Keratinocyte (primary cell): ENCODE results near the gene R3HCC1L. TPM values are rescaled to one million over a fixed set of nuclear protein-coding genes. Genes with fewer than 3 reads are reported as not detected.

Source experiments
- DNase-seq: peaks from one replicate; pipeline ENCODE4 v3.0.0-alpha.2; 2011; ENCODE audit warnings: low read depth, missing footprints, low spot score
- FAIRE-seq: peaks from 2 replicates; lab custom pipeline; 2011; peaks lifted over from hg19 to GRCh38; lab: Jason Lieb, UNC
- H2AFZ ChIP-seq: 2 replicates; pipeline ENCODE4 v1.6.0; 2012; ENCODE audit warnings: low read length, control low read depth, inconsistent platforms; ENCODE audit not compliant: control insufficient read depth
- H3K27ac ChIP-seq: 2 replicates; pipeline ENCODE4 v1.5.1; 2011; ENCODE audit warnings: low read length; ENCODE audit not compliant: control insufficient read depth, insufficient read depth
- H3K27me3 ChIP-seq: 3 replicates; pipeline ENCODE4 v1.6.0; 2011; ENCODE audit warnings: low read length; ENCODE audit not compliant: control insufficient read depth, insufficient read depth; ENCODE audit errors: extremely low read depth
- H3K36me3 ChIP-seq, 2 experiments: 2 replicates in 1 of 2; 3 replicates in 1 of 2; pipeline ENCODE4 v1.5.1; 2011; ENCODE audit warnings: low read length in 2 of 2, mild to moderate bottlenecking in 1 of 2; ENCODE audit not compliant: control insufficient read depth in 2 of 2, insufficient read depth in 2 of 2; ENCODE audit errors: extremely low read depth in 1 of 2
- H3K4me1 ChIP-seq: 3 replicates; pipeline ENCODE4 v1.5.1; 2011; ENCODE audit warnings: low read length; ENCODE audit not compliant: control insufficient read depth, insufficient read depth; ENCODE audit errors: extremely low read depth
- H3K4me2 ChIP-seq: 3 replicates; pipeline ENCODE4 v1.6.0; 2011; ENCODE audit warnings: low read depth, low read length; ENCODE audit not compliant: control insufficient read depth, insufficient read depth; ENCODE audit errors: extremely low read depth
- H3K4me3 ChIP-seq, 3 experiments: fragments of 200-600 bp in 1 of 3; sonication (generic) in 1 of 3; 2 replicates in 2 of 3; 3 replicates in 1 of 3; pipeline ENCODE4 v1.5.1; 2011 to 2016; ENCODE audit warnings: low read length in 3 of 3, mild to moderate bottlenecking in 3 of 3, control low read depth in 2 of 3, inconsistent platforms in 1 of 3, low read depth in 1 of 3, mixed read lengths in 1 of 3, mixed run types in 1 of 3, moderate library complexity in 1 of 3; ENCODE audit not compliant: control insufficient read depth in 2 of 3, insufficient read depth in 2 of 3; ENCODE audit errors: extremely low read depth in 1 of 3
- H3K79me2 ChIP-seq: 2 replicates; pipeline ENCODE4 v1.6.0; 2012; ENCODE audit warnings: low read length; ENCODE audit not compliant: control insufficient read depth, insufficient read depth
- H3K9ac ChIP-seq: 3 replicates; pipeline ENCODE4 v1.6.0; 2011; ENCODE audit warnings: low read length; ENCODE audit not compliant: control insufficient read depth, insufficient read depth; ENCODE audit errors: extremely low read depth
- H3K9me1 ChIP-seq: 3 replicates; pipeline ENCODE4 v1.6.0; 2011; ENCODE audit warnings: low read length; ENCODE audit not compliant: control insufficient read depth, insufficient read depth; ENCODE audit errors: extremely low read depth
- H3K9me3 ChIP-seq: 2 replicates; pipeline ENCODE4 v1.5.1; 2012; ENCODE audit warnings: low read depth, low read length; ENCODE audit not compliant: control insufficient read depth
- H4K20me1 ChIP-seq: 3 replicates; pipeline ENCODE4 v1.6.0; 2011; ENCODE audit warnings: low read length; ENCODE audit not compliant: control insufficient read depth, insufficient read depth; ENCODE audit errors: extremely low read depth
- EZH2 ChIP-seq: IDR thresholded peaks from one replicate; pipeline ENCODE4 v1.6.1; 2012; ENCODE audit warnings: inconsistent platforms, mild to moderate bottlenecking, low read length, moderate library complexity
- dilution Hi-C: fragments of 300-500 bp; cut with MboI; formaldehyde crosslinking; loops from one replicate; pipeline ENCODE4 v1.7.0; 2020; ENCODE audit warnings: low sequenced_read_pairs; ENCODE audit not compliant: extremely low pct_ligation_motif_present
- polyA plus RNA-seq, 5 experiments: library from polyadenylated mRNA; depleted of rRNA in 3 of 5; stranded (reverse) in 3 of 5; stranded (forward) in 1 of 5; unstranded in 1 of 5; fragments of >200 nt; gene quantifications; 1 replicate in 1 of 5; 2 replicates in 3 of 5; 3 replicates in 1 of 5; pipeline versions ENCODE4 v1.2.1 to v1.2.3, GENCODE V29; 2011 to 2012; ENCODE audit warnings: missing spikeins in 2 of 5, low read depth in 1 of 5, low replicate concordance in 1 of 5
- TF ChIP-seq, protein P1 (sequence below), 3 experiments: IDR thresholded peaks in 1 of 3; conservative IDR thresholded peaks in 1 of 3; optimal IDR thresholded peaks in 1 of 3; 2 replicates in 2 of 3; 3 replicates in 1 of 3; pipeline versions ENCODE3 to v1.5.1; 2011; ENCODE audit warnings: low read length in 3 of 3, mild to moderate bottlenecking in 3 of 3, moderate library complexity in 2 of 3, control low read depth in 1 of 3, inconsistent platforms in 1 of 3; ENCODE audit not compliant: insufficient read depth in 2 of 3; ENCODE audit errors: extremely low read depth in 1 of 3

The R3HCC1L gene
- polyA plus RNA-seq, 1 donor (not counting 4 experiments of a cell fraction or from before 2014, with no cell fraction given) = 11.7 TPM

DNA sequence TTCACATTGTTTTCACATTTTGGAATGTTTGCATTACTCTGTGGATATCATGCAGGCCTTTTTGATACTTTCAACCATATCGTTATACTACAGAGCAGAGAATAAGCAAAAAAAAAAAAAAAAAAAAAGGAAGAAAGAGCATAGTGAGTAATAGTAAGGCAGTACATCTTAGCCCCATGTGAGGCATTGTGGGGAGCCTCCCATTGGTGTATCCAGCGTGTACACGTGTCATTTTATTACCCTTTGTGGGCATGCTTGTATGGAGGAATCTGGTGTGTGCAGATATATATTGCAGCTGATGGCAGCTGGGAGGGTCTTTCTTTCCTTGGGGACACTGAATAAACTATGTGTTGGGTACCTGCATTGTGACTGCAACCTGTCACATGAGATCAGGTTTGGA, 19.6 kb downstream of the R3HCC1L start:
- no peaks in the 10 kb centered on the region for H3K4me1 ChIP-seq
- no peak overlapping the region for H3K4me2 ChIP-seq
- DNase-seq (no peak), FAIRE-seq (no peak)
- no peaks in the 10 kb centered on the region for H3K9me3 ChIP-seq
- no peaks in the 10 kb centered on the region for H3K27me3 ChIP-seq
- peaks cover 2% of the 10 kb centered on the region for H3K9me1 ChIP-seq
- peaks cover 59% of the 10 kb centered on the region for H3K79me2 ChIP-seq
- TF ChIP-seq, protein P1, sequence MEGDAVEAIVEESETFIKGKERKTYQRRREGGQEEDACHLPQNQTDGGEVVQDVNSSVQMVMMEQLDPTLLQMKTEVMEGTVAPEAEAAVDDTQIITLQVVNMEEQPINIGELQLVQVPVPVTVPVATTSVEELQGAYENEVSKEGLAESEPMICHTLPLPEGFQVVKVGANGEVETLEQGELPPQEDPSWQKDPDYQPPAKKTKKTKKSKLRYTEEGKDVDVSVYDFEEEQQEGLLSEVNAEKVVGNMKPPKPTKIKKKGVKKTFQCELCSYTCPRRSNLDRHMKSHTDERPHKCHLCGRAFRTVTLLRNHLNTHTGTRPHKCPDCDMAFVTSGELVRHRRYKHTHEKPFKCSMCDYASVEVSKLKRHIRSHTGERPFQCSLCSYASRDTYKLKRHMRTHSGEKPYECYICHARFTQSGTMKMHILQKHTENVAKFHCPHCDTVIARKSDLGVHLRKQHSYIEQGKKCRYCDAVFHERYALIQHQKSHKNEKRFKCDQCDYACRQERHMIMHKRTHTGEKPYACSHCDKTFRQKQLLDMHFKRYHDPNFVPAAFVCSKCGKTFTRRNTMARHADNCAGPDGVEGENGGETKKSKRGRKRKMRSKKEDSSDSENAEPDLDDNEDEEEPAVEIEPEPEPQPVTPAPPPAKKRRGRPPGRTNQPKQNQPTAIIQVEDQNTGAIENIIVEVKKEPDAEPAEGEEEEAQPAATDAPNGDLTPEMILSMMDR (optimal IDR thresholded peaks at IDR 0.05 in 1 of 3, IDR thresholded peaks at IDR 0.05 in 1 of 3, conservative IDR thresholded peaks at IDR 0.05 in 1 of 3; ENCODE audit: extremely low read depth in 1 of 3, insufficient read depth in 2 of 3, low read length in 3 of 3) = no peak
- TF ChIP-seq EZH2 = no peak
- no peak overlapping the region for H2AFZ ChIP-seq
- dilution Hi-C loops = no loop called here
- H3K36me3 ChIP-seq = peaks cover 1 to 3% of the 10 kb centered on the region in 2 experiments
- no peak overlapping the region for H3K9ac ChIP-seq
- H3K4me3 ChIP-seq = no peak overlapping the region
- H4K20me1 ChIP-seq = no peaks in the 10 kb centered on the region
- no peak overlapping the region for H3K27ac ChIP-seq

DNA sequence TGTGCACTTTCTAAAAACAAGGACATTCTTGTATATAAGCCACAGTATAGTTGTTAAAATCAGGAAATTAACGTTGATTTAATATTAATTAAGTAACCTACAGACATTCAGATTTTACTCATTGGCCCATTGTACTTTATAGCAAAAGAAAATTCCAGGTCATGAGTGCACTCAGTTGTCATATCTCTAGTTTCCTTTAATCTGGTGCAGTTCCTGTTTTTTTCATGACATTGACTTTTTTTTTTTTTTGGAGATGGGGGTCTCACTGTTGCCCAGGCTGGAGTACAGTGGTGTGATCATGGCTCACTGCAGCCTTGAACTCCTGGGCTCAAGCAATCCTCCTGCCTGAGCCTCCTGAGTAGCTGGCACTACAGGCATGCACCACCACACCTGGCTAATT, 24.1 kb downstream of the R3HCC1L start:
- Histone ChIP-seq H3K79me2 (peaks cover 36% of the 10 kb centered on the region), H4K20me1 (no peaks in the 10 kb centered on the region), H3K9me1 (peaks cover 2% of the 10 kb centered on the region), H3K36me3 (peaks cover 1 to 3% of the 10 kb centered on the region in 2 experiments), H3K4me2 (no peak overlapping the region), H3K27me3 (no peaks in the 10 kb centered on the region), H3K27ac (no peak overlapping the region), H3K4me1 (no peaks in the 10 kb centered on the region), H3K9ac (no peak overlapping the region), H3K9me3 (no peaks in the 10 kb centered on the region), H3K4me3 (no peak overlapping the region), H2AFZ (no peak overlapping the region)
- dilution Hi-C loops = no loop called here
- DNase-seq (no peak), FAIRE-seq (no peak)
- TF ChIP-seq, protein P1 (optimal IDR thresholded peaks at IDR 0.05 in 1 of 3, IDR thresholded peaks at IDR 0.05 in 1 of 3, conservative IDR thresholded peaks at IDR 0.05 in 1 of 3; ENCODE audit: extremely low read depth in 1 of 3, insufficient read depth in 2 of 3, low read length in 3 of 3) = no peak
- no peak for TF ChIP-seq EZH2
